CD4-positive, alpha-beta T cell (primary cell): ENCODE measurements around the gene IL19. TPM values are rescaled to one million over a fixed set of nuclear protein-coding genes. Genes with fewer than 3 reads are reported as not detected.

ENCODE experiments used
- ATAC-seq: fragments of 200-7000 bp; cut with Tn5 transposase; one replicate; pipeline ENCODE4 v1.10.0; 2022; ENCODE audit warnings: mild to moderate bottlenecking; ENCODE audit not compliant: poor library complexity
- CTCF ChIA-PET: fragments of 350-600 bp; sonication (Branson Sonifier 250); formaldehyde crosslinking; loops from one replicate; lab custom pipeline; 2021; ENCODE audit warnings: antibody characterized with exemption, inconsistent platforms; lab: Charles Lee
- POLR2A ChIA-PET: fragments of 350-600 bp; sonication (Branson Sonifier 250); formaldehyde crosslinking; loops from one replicate; lab custom pipeline; 2021; ENCODE audit warnings: antibody characterized with exemption, inconsistent platforms; lab: Charles Lee
- DNase-seq, 14 experiments: peaks; one replicate each; pipeline ENCODE4 v3.0.0-alpha.2; 2013 to 2020; ENCODE audit warnings: mixed read lengths in 2 of 14
- H3K27ac ChIP-seq, 2 donors: one replicate each; pipeline versions ENCODE4 v1.5.1 to v1.7.0; 2013; ENCODE audit warnings: low read length in 2 of 2, low read depth in 1 of 2, mild to moderate bottlenecking in 1 of 2
- H3K27me3 ChIP-seq, 2 experiments: 1 replicate in 1 of 2; 2 replicates in 1 of 2; pipeline versions ENCODE4 v1.6.1 to v1.7.0; 2013; ENCODE audit warnings: low read length in 2 of 2, control low read depth in 1 of 2, mild to moderate bottlenecking in 1 of 2, moderate library complexity in 1 of 2; ENCODE audit not compliant: insufficient read depth in 2 of 2, control insufficient read depth in 1 of 2
- H3K36me3 ChIP-seq: one replicate; pipeline ENCODE4 v1.6.1; 2013; ENCODE audit warnings: low read length, control low read depth; ENCODE audit not compliant: insufficient read depth
- H3K4me1 ChIP-seq: one replicate; pipeline ENCODE4 v1.6.1; 2013; ENCODE audit warnings: low read length, control low read depth; ENCODE audit not compliant: insufficient read depth
- H3K4me3 ChIP-seq: one replicate; pipeline ENCODE4 v1.5.1; 2013; ENCODE audit warnings: mild to moderate bottlenecking, low read length, moderate library complexity
- H3K9me3 ChIP-seq, 2 experiments: 1 replicate in 1 of 2; 2 replicates in 1 of 2; pipeline versions ENCODE4 v1.6.1 to v1.7.0; 2013; ENCODE audit warnings: low read length in 2 of 2, mild to moderate bottlenecking in 2 of 2, control low read depth in 1 of 2, moderate library complexity in 1 of 2; ENCODE audit not compliant: control insufficient read depth in 1 of 2, insufficient read depth in 1 of 2
- H3K27ac Mint-ChIP-seq: one replicate; pipeline ENCODE4 v1.8.0; 2020; ENCODE audit warnings: mixed read lengths
- H3K27me3 Mint-ChIP-seq: one replicate; pipeline ENCODE4 v1.8.0; 2021; ENCODE audit warnings: mixed read lengths
- H3K36me3 Mint-ChIP-seq: one replicate; pipeline ENCODE4 v1.8.0; 2021; ENCODE audit warnings: low read depth, mixed read lengths
- H3K4me1 Mint-ChIP-seq: one replicate; pipeline ENCODE4 v1.8.0; 2021; ENCODE audit warnings: low read depth, mixed read lengths
- H3K4me3 Mint-ChIP-seq: one replicate; pipeline ENCODE4 v1.8.0; 2020; ENCODE audit warnings: mild to moderate bottlenecking, mixed read lengths
- H3K9me3 Mint-ChIP-seq: one replicate; pipeline ENCODE4 v1.8.0; 2020; ENCODE audit warnings: mixed read lengths
- intact Hi-C, 2 experiments: fragments of 100-400 bp; cut with DNase I in 1 of 2; cut with micrococcal nuclease in 1 of 2; formaldehyde crosslinking; loops; one replicate each; pipeline versions ENCODE4 v1.15.1 to v1.9.0; 2023 to 2025; cut with DNase I, micrococcal nuclease
- total RNA-seq, 174 experiments: library from RNA in 2 of 174; stranded (reverse) in 2 of 174; gene quantifications; one replicate each; pipeline ENCODE4 v1.2.3 and lab custom pipeline; 2021 to 2026
- TF ChIP-seq, protein P1 (sequence below): fragments of 200-600 bp; IDR thresholded peaks from one replicate; pipeline ENCODE4 v1.8.0; 2022; ENCODE audit warnings: antibody characterized with exemption, mild to moderate bottlenecking

The IL19 gene
- total RNA-seq, 2 experiments from 2014 or later: not detected

DNA sequence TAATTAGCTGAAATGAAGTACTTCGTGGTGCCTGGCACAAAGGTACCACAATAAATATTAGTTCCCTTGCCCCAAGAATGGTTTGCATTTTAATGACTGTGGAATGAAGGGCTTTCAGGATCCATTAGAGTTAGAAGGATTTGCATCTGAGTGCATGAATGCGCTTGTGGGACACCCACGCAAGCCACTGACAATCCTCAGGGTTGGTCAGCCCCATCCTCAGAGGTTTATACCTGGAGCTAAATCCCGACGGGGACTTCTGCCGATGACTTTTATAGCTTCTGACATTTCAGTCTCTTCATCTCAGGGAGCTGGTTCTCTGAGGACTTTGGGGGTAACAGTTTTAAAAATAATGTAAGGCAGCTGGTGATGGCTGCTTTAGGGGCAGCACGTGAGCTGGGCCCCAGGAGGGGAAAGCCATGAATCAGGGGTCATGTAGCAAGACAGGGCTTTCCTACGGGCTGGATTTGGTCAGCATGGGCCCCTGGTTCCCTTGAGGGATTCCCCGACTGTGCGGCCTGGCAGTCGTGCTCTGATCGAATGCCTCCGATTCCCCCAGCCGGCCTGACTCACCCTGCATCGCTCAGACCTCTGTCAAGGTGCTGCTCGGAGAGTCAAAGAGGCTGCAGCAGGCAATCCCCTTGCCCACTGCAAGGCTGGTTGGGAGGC is 22.5 kb downstream of the IL19 start:
- Histone ChIP-seq H3K4me3 (no peak overlapping the region), H3K27me3 (no peaks in the 10 kb centered on the region), H3K36me3 (no peaks in the 10 kb centered on the region), H3K27ac (no peak overlapping the region), H3K4me1 (peaks cover 54% of the 10 kb centered on the region), H3K9me3 (no peaks in the 10 kb centered on the region)
- ChIA-PET POLR2A (interaction anchor here (0.7 to 1.5 kb wide), 2 partner anchors 9 to 10 kb away, joined by 3 to 8 read pairs; no protein-coding TSS in a partner anchor), CTCF (no interaction called here)
- Mint-ChIP-seq H3K9me3 (no peaks in the 10 kb centered on the region), H3K27me3 (no peaks in the 10 kb centered on the region), H3K36me3 (no peaks in the 10 kb centered on the region), H3K4me3 (no peak overlapping the region), H3K27ac (no peak overlapping the region), H3K4me1 (peaks cover 56% of the 10 kb centered on the region)
- TF ChIP-seq, protein P1, sequence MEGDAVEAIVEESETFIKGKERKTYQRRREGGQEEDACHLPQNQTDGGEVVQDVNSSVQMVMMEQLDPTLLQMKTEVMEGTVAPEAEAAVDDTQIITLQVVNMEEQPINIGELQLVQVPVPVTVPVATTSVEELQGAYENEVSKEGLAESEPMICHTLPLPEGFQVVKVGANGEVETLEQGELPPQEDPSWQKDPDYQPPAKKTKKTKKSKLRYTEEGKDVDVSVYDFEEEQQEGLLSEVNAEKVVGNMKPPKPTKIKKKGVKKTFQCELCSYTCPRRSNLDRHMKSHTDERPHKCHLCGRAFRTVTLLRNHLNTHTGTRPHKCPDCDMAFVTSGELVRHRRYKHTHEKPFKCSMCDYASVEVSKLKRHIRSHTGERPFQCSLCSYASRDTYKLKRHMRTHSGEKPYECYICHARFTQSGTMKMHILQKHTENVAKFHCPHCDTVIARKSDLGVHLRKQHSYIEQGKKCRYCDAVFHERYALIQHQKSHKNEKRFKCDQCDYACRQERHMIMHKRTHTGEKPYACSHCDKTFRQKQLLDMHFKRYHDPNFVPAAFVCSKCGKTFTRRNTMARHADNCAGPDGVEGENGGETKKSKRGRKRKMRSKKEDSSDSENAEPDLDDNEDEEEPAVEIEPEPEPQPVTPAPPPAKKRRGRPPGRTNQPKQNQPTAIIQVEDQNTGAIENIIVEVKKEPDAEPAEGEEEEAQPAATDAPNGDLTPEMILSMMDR: no peak
- DNase-seq: peak in 1 of 14 experiments; percentile 48
- ATAC-seq: no peak
- intact Hi-C loops: loop anchor here in 1 of 2 experiments (2.0 kb wide), 1 partner anchor 20 kb away; the partner anchor contains the start of gene IL10

DNA sequence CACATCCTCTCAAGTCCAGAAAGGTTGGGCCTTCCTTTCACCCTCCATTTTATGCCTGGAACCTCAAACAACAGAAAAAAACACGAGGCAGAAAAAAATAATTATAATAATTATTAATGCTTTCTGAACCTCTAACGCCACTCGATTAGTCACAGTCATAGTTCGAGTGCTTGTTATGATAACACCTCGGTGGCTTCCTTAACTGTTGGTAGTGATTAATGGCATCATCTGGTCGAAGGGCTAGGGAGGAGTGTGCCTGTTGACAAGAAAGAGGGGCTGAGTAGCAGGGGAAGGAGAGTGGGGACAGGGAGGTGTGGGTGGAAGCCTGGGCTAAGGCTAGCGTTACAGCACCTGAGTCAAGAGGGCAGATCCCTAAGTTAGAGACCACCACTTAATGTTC is 23.0 kb downstream of the IL19 start:
- H3K4me1 Mint-ChIP-seq: peaks cover 59% of the 10 kb centered on the region
- ChIA-PET POLR2A (interaction anchor here (1.5 kb wide), 1 partner anchor 9 kb away, joined by 8 read pairs; no protein-coding TSS in a partner anchor), CTCF (no interaction called here)
- intact Hi-C loops: loop anchor here in 1 of 2 experiments (2.0 kb wide), 1 partner anchor 21 kb away; the partner anchor contains the start of gene IL10
- H3K36me3 Mint-ChIP-seq: no peaks in the 10 kb centered on the region
- no peaks in the 10 kb centered on the region for H3K9me3 ChIP-seq
- H3K4me3 ChIP-seq: no peak overlapping the region
- DNase-seq (no peak), ATAC-seq (no peak)
- H3K27me3 Mint-ChIP-seq: no peaks in the 10 kb centered on the region
- no peak overlapping the region for H3K27ac Mint-ChIP-seq
- H3K27me3 ChIP-seq: no peaks in the 10 kb centered on the region
- peaks cover 60% of the 10 kb centered on the region for H3K4me1 ChIP-seq
- H3K36me3 ChIP-seq: no peaks in the 10 kb centered on the region
- TF ChIP-seq, protein P1: no peak
- no peak overlapping the region for H3K4me3 Mint-ChIP-seq
- H3K9me3 Mint-ChIP-seq: no peaks in the 10 kb centered on the region
- no peak overlapping the region for H3K27ac ChIP-seq

DNA sequence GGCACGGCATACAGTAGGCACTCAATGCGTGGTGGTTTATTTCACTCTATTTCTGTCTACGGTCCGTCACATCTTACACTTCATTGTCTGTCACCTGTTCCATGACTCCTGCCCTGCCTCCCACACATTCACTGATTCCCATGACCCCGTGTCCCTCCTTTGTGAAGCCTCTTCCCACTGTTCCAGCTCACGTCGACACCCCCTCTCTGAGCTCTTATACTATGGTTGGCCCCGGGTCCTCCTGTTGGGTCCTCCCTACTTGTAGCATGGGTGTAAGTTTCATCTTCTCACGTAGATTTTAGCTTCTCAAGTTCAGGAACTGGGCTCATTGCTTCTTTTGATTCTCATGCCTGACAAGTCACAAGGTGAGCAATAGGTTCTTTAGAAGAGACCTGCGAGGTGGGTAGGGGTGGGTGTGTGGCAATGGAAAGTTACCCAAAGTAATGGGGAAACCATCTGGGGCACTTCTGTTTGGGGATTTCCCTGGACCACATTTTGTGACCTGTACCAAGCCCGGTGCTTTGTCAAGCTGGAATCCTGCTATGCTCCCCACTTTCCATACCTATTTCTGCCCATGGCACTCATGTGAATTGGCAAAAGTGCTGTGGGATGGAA is 23.8 kb downstream of the IL19 start:
- DNase-seq: peak in 2 of 14 experiments; percentile 59 to 68
- intact Hi-C loops: no loop called here
- Mint-ChIP-seq H3K9me3 (no peaks in the 10 kb centered on the region), H3K4me3 (no peak overlapping the region), H3K27ac (no peak overlapping the region), H3K4me1 (peaks cover 65% of the 10 kb centered on the region), H3K36me3 (no peaks in the 10 kb centered on the region), H3K27me3 (no peaks in the 10 kb centered on the region)
- TF ChIP-seq, protein P1: no peak
- H3K4me3 ChIP-seq: no peak overlapping the region
- CTCF ChIA-PET: interaction anchor here (1.5 kb wide), 1 partner anchor 59 kb away, joined by 3 read pairs; no protein-coding TSS in a partner anchor
- H3K27me3 ChIP-seq: no peaks in the 10 kb centered on the region
- H3K4me1 ChIP-seq: peaks cover 67% of the 10 kb centered on the region
- H3K9me3 ChIP-seq: no peaks in the 10 kb centered on the region
- no peaks in the 10 kb centered on the region for H3K36me3 ChIP-seq
- H3K27ac ChIP-seq: no peak overlapping the region
- peak; percentile 18 for ATAC-seq
- POLR2A ChIA-PET: interaction anchor here (0.8 to 1.6 kb wide), 5 partner anchors 9 to 60 kb away, joined by 3 to 5 read pairs (median 3); no protein-coding TSS in a partner anchor
